ENCODE data around the gene NEK2.

DNA sequence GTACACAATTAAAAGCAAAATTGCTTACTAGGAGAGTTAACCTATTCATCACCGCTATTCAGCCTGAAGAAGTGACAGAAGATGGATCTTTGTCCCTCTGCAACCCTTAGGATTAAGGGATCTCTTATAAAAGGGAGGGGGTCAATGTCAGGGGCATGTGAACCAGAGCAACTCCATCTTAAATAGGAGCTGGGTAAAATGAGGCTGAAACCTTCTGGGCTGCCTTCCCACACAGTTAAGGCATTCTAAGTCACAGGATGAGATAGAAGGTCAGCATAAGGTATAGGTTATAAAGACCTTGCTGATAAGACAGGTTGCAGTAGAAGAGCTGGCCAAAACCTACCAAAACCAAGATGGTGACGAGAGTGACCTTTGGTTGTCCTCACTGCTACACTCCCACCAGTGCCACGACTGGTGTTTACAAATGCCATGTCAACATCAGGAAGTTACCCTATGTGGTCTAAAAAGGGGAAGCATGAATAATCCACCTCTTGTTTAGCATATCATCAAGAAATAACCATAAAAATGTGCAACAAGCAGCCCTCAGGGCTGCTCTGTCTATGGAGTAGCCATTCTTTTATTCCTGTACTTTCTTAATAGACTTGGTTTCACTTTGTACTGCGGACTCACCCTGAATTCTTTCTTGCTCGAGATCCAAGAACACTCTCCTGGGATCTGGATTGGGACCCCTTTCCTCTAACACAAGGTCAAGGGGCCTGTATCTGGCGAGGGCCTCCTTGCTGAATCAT lies 35.3 kb upstream of the NEK2 start:
- TF ChIP-seq, protein P1, sequence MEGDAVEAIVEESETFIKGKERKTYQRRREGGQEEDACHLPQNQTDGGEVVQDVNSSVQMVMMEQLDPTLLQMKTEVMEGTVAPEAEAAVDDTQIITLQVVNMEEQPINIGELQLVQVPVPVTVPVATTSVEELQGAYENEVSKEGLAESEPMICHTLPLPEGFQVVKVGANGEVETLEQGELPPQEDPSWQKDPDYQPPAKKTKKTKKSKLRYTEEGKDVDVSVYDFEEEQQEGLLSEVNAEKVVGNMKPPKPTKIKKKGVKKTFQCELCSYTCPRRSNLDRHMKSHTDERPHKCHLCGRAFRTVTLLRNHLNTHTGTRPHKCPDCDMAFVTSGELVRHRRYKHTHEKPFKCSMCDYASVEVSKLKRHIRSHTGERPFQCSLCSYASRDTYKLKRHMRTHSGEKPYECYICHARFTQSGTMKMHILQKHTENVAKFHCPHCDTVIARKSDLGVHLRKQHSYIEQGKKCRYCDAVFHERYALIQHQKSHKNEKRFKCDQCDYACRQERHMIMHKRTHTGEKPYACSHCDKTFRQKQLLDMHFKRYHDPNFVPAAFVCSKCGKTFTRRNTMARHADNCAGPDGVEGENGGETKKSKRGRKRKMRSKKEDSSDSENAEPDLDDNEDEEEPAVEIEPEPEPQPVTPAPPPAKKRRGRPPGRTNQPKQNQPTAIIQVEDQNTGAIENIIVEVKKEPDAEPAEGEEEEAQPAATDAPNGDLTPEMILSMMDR (IDR thresholded peaks at IDR 0.05; ENCODE audit: low read depth, low read length): no peak
- TF ChIP-seq, protein P2, sequence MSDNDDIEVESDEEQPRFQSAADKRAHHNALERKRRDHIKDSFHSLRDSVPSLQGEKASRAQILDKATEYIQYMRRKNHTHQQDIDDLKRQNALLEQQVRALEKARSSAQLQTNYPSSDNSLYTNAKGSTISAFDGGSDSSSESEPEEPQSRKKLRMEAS (IDR thresholded peaks at IDR 0.05; ENCODE audit: low read depth, low read length): no peak
